H9 (cell line): ENCODE measurements around the gene ACAP3. TPM values are rescaled to one million over a fixed set of nuclear protein-coding genes. Genes with fewer than 3 reads are reported as not detected.

Source experiments
- DNase-seq: peaks from one replicate; pipeline ENCODE4 v3.0.0-alpha.2; 2017
- H2AFZ ChIP-seq: one replicate; pipeline ENCODE4 v1.6.1; 2013; ENCODE audit warnings: mild to moderate bottlenecking, low read length, control low read depth, moderate library complexity
- H2AK5ac ChIP-seq: 2 replicates; pipeline ENCODE4 v1.6.1; 2013; ENCODE audit warnings: low read length, control low read depth, mixed read lengths; ENCODE audit not compliant: insufficient read length
- H2BK120ac ChIP-seq: one replicate; pipeline ENCODE4 v1.6.1; 2013; ENCODE audit warnings: low read depth, mild to moderate bottlenecking, low read length, control low read depth, inconsistent platforms; ENCODE audit not compliant: poor library complexity, severe bottlenecking
- H2BK12ac ChIP-seq: 2 replicates; pipeline ENCODE4 v1.6.1; 2013; ENCODE audit warnings: low read length, control low read depth, mixed read lengths, low read depth; ENCODE audit not compliant: insufficient read length
- H2BK15ac ChIP-seq: 2 replicates; pipeline ENCODE4 v1.6.1; 2013; ENCODE audit warnings: low read depth, low read length, control low read depth
- H2BK20ac ChIP-seq: one replicate; pipeline ENCODE4 v1.6.1; 2013; ENCODE audit warnings: low read depth, mild to moderate bottlenecking, low read length, control low read depth, inconsistent platforms; ENCODE audit not compliant: poor library complexity, severe bottlenecking
- H2BK5ac ChIP-seq: 2 replicates; pipeline ENCODE4 v1.6.1; 2013; ENCODE audit warnings: low read length, control low read depth, mixed read lengths; ENCODE audit not compliant: insufficient read length
- H3K14ac ChIP-seq: 2 replicates; pipeline ENCODE4 v1.6.1; 2013; ENCODE audit warnings: low read length, control low read depth; ENCODE audit not compliant: insufficient read depth
- H3K18ac ChIP-seq: 2 replicates; pipeline ENCODE4 v1.6.1; 2013; ENCODE audit warnings: low read depth, mild to moderate bottlenecking, mixed read lengths, low read length, control low read depth; ENCODE audit not compliant: insufficient read length
- H3K23ac ChIP-seq: 2 replicates; pipeline ENCODE4 v1.6.1; 2013; ENCODE audit warnings: low read length, control low read depth, mixed read lengths, low read depth; ENCODE audit not compliant: insufficient read length
- H3K23me2 ChIP-seq: 2 replicates; pipeline ENCODE4 v1.6.1; 2013; ENCODE audit warnings: low read depth, mild to moderate bottlenecking, mixed read lengths, low read length, control low read depth; ENCODE audit not compliant: insufficient read length, poor library complexity, severe bottlenecking
- H3K27ac ChIP-seq: 2 replicates; pipeline ENCODE4 v1.5.1; 2013; ENCODE audit warnings: low read length, control low read depth, mixed read lengths, low read depth; ENCODE audit not compliant: insufficient read length
- H3K27me3 ChIP-seq: 2 replicates; pipeline ENCODE4 v1.6.1; 2013; ENCODE audit warnings: low read length, control low read depth, inconsistent platforms; ENCODE audit not compliant: insufficient read depth
- H3K4ac ChIP-seq: 2 replicates; pipeline ENCODE4 v1.6.1; 2013; ENCODE audit warnings: low read depth, mild to moderate bottlenecking, control low read depth, inconsistent platforms, low read length, moderate library complexity
- H3K4me1 ChIP-seq: 2 replicates; pipeline ENCODE4 v1.6.1; 2013; ENCODE audit warnings: low read length, control low read depth, inconsistent platforms; ENCODE audit not compliant: insufficient read depth
- H3K4me2 ChIP-seq: 2 replicates; pipeline ENCODE4 v1.6.1; 2013; ENCODE audit warnings: low read length, control low read depth, mixed read lengths; ENCODE audit not compliant: insufficient read length, insufficient read depth
- H3K56ac ChIP-seq: 2 replicates; pipeline ENCODE4 v1.6.1; 2013; ENCODE audit warnings: low read depth, mild to moderate bottlenecking, mixed read lengths, low read length, control low read depth; ENCODE audit not compliant: insufficient read length
- H3K79me1 ChIP-seq: 2 replicates; pipeline ENCODE4 v1.6.1; 2013; ENCODE audit warnings: low read depth, mild to moderate bottlenecking, moderate library complexity, low read length, control low read depth, inconsistent platforms; ENCODE audit not compliant: insufficient read depth, poor library complexity, severe bottlenecking
- H3K79me2 ChIP-seq: 2 replicates; pipeline ENCODE4 v1.6.1; 2013; ENCODE audit warnings: low read length, control low read depth, inconsistent platforms; ENCODE audit not compliant: insufficient read depth
- H3K9ac ChIP-seq: 2 replicates; pipeline ENCODE4 v1.6.1; 2013; ENCODE audit warnings: low read length, control low read depth, mixed read lengths; ENCODE audit not compliant: insufficient read length; ENCODE audit errors: extremely low read depth
- H3K9me3 ChIP-seq: one replicate; pipeline ENCODE4 v1.6.1; 2013; ENCODE audit warnings: low read depth, low read length, inconsistent platforms; ENCODE audit not compliant: control insufficient read depth
- H3T11ph ChIP-seq: one replicate; pipeline ENCODE4 v1.6.1; 2013; ENCODE audit warnings: mild to moderate bottlenecking, low read length, control low read depth, inconsistent platforms
- H4K20me1 ChIP-seq: one replicate; pipeline ENCODE4 v1.6.1; 2013; ENCODE audit not compliant: control insufficient read depth, insufficient read length, insufficient read depth
- H4K5ac ChIP-seq: 2 replicates; pipeline ENCODE4 v1.6.1; 2013; ENCODE audit warnings: low read depth, mild to moderate bottlenecking, mixed read lengths, low read length, control low read depth; ENCODE audit not compliant: insufficient read length
- H4K8ac ChIP-seq: replicated peaks from 2 replicates; pipeline ENCODE4 v1.6.1; 2013; ENCODE audit warnings: low read length, control low read depth, mixed read lengths, low read depth; ENCODE audit not compliant: insufficient read length
- H4K91ac ChIP-seq: 2 replicates; pipeline ENCODE4 v1.6.1; 2013; ENCODE audit warnings: low read depth, mild to moderate bottlenecking, moderate library complexity, mixed read lengths, low read length, control low read depth; ENCODE audit not compliant: insufficient read length
- H3K27ac Mint-ChIP-seq, 3 experiments: 2 replicates in 2 of 3; 3 replicates in 1 of 3; pipeline ENCODE4 v1.8.0; 2020 to 2021; ENCODE audit warnings: mixed read lengths in 3 of 3, mild to moderate bottlenecking in 1 of 3, moderate library complexity in 1 of 3
- H3K27me3 Mint-ChIP-seq: 2 replicates; pipeline ENCODE4 v1.8.0; 2021; ENCODE audit warnings: low read depth, mild to moderate bottlenecking, moderate library complexity, mixed read lengths
- H3K36me3 Mint-ChIP-seq, 3 experiments: 2 replicates in 2 of 3; 3 replicates in 1 of 3; pipeline ENCODE4 v1.8.0; 2020 to 2021; ENCODE audit warnings: low read depth in 3 of 3, mixed read lengths in 3 of 3; ENCODE audit not compliant: insufficient read depth in 1 of 3
- H3K4me1 Mint-ChIP-seq, 2 experiments: 2 replicates each; pipeline ENCODE4 v1.8.0; 2020; ENCODE audit warnings: mixed read lengths in 2 of 2
- H3K4me3 Mint-ChIP-seq, 2 experiments: 2 replicates in 1 of 2; 3 replicates in 1 of 2; pipeline ENCODE4 v1.8.0; 2020 to 2021; ENCODE audit warnings: mild to moderate bottlenecking in 2 of 2, mixed read lengths in 2 of 2, moderate library complexity in 1 of 2
- H3K9me3 Mint-ChIP-seq, 2 experiments: 2 replicates in 1 of 2; 3 replicates in 1 of 2; pipeline ENCODE4 v1.8.0; 2020; ENCODE audit warnings: mild to moderate bottlenecking in 2 of 2, mixed read lengths in 2 of 2, moderate library complexity in 1 of 2
- WGBS: extraction: QIAGEN DNeasy Blood & Tissue Kit; methylation state at CpG from one replicate; pipeline ENCODE4 v1.1.7; 2013; ENCODE audit warnings: missing lambda C conversion rate, low lambda C conversion rate, mixed read lengths; ENCODE audit not compliant: insufficient read length; ENCODE audit errors: extremely low coverage; 5-methylcytosine and 5-hydroxymethylcytosine counted together
- total RNA-seq: library from RNA; stranded (reverse); gene quantifications from 2 replicates; pipeline ENCODE4 v1.2.1, GENCODE V29; 2021
- TF ChIP-seq, protein P1 (sequence below): fragments of 200-600 bp; sonication (generic); conservative IDR thresholded peaks from 3 replicates; pipeline ENCODE4 v1.8.0; 2021; ENCODE audit warnings: antibody characterized with exemption, mild to moderate bottlenecking

The ACAP3 gene
- total RNA-seq, 1 experiment from 2014 or later = 41.4 TPM

DNA sequence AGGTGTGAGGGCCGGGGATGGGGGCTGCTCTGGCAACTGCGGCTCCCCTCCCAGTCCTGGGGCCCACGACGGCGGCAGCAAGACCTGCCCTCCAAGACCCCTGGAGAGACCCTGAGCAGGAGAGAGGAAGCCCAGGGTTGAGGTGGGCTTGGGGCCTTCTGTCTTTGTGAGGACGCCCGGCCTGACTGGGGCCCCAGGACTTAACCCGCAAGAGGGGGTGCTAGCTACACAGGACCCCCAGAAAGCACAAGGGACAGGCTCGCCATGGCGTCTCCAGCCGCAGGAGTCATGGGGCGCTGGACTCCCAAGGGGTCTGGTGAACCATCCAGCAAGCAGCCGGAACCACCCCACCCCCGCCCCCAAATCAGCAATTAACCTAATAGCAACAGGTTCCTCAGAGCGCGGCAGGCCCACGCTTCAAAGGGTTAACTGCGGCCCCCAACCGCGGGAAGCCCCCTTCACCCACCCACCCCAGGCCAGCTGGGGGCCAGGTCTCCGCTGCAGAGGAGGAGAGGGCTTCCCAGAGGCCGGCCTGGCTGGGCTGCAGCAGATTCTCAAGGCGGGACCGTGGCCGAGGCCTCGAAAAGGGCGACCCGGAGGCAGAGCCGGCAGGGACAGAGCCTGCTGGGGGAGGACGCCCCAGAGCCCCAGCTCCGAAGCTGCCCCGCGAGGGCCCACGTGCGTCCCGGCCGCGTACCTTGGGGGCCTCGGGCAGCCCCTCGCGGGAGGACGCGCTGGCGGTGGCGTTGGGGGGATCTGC, 61.7 kb downstream of the ACAP3 start:
- Histone ChIP-seq H2AK5ac (no peak overlapping the region), H4K91ac (no peak overlapping the region), H4K20me1 (no peaks in the 10 kb centered on the region), H4K8ac (no peak overlapping the region), H3K4me2 (no peak overlapping the region), H4K5ac (no peak overlapping the region), H2BK120ac (no peak overlapping the region), H3K23ac (no peak overlapping the region), H2BK20ac (no peak overlapping the region), H3K27ac (no peak overlapping the region), H3K4me1 (no peaks in the 10 kb centered on the region), H3K79me2 (no peaks in the 10 kb centered on the region), H3K4ac (no peak overlapping the region), H3K14ac (no peak overlapping the region), H3K56ac (no peak overlapping the region), H3K9ac (no peak overlapping the region), H2BK15ac (no peak overlapping the region), H3K79me1 (no peaks in the 10 kb centered on the region), H3K27me3 (no peaks in the 10 kb centered on the region), H3K23me2 (no peaks in the 10 kb centered on the region), H3K18ac (no peak overlapping the region), H2AFZ (no peak overlapping the region), H2BK5ac (no peak overlapping the region), H3K9me3 (no peaks in the 10 kb centered on the region), H2BK12ac (no peak overlapping the region), H3T11ph (no peak overlapping the region)
- DNase-seq = no peak
- H3K36me3 Mint-ChIP-seq = peaks cover 0 to 1% (median 0%) of the 10 kb centered on the region in 3 experiments; a peak in 1 of 7 replicates
- H3K9me3 Mint-ChIP-seq = no peaks in the 10 kb centered on the region
- peaks cover 0 to under 1% of the 10 kb centered on the region in 2 experiments; a peak in 1 of 4 replicates for H3K4me1 Mint-ChIP-seq
- H3K4me3 Mint-ChIP-seq = no peak overlapping the region
- peaks cover 16% of the 10 kb centered on the region for H3K27me3 Mint-ChIP-seq
- no peak overlapping the region for H3K27ac Mint-ChIP-seq
- TF ChIP-seq, protein P1, sequence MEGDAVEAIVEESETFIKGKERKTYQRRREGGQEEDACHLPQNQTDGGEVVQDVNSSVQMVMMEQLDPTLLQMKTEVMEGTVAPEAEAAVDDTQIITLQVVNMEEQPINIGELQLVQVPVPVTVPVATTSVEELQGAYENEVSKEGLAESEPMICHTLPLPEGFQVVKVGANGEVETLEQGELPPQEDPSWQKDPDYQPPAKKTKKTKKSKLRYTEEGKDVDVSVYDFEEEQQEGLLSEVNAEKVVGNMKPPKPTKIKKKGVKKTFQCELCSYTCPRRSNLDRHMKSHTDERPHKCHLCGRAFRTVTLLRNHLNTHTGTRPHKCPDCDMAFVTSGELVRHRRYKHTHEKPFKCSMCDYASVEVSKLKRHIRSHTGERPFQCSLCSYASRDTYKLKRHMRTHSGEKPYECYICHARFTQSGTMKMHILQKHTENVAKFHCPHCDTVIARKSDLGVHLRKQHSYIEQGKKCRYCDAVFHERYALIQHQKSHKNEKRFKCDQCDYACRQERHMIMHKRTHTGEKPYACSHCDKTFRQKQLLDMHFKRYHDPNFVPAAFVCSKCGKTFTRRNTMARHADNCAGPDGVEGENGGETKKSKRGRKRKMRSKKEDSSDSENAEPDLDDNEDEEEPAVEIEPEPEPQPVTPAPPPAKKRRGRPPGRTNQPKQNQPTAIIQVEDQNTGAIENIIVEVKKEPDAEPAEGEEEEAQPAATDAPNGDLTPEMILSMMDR = no peak
- no CpG with 5 or more reads among the region's 45 CpGs for WGBS
